Activated T-cell treated with anti-CD3 and anti-CD28 coated beads, Interleukin-2, amount 50 U/mL, for 24 hours (primary cell): ENCODE data around the gene TOP3B.
"Not testable (repeated sequence)": the region's sequence is repeated elsewhere in the genome, so short reads cannot be mapped to it uniquely, and the experiment has no call there.

ENCODE experiments used
- DNase-seq: peaks from one replicate; pipeline ENCODE4 v3.0.0-alpha.2; 2020
- H3K27ac Mint-ChIP-seq: 2 replicates; pipeline ENCODE4 v1.8.0; 2020; ENCODE audit warnings: mild to moderate bottlenecking, mixed read lengths
- H3K27me3 Mint-ChIP-seq: 2 replicates; pipeline ENCODE4 v1.8.0; 2020; ENCODE audit warnings: mixed read lengths
- H3K36me3 Mint-ChIP-seq: 2 replicates; pipeline ENCODE4 v1.8.0; 2020; ENCODE audit warnings: low read depth, mixed read lengths
- H3K4me1 Mint-ChIP-seq: 2 replicates; pipeline ENCODE4 v1.8.0; 2020; ENCODE audit warnings: low read depth, mixed read lengths
- H3K4me3 Mint-ChIP-seq: 2 replicates; pipeline ENCODE4 v1.8.0; 2020; ENCODE audit warnings: mild to moderate bottlenecking, moderate library complexity, mixed read lengths
- H3K9me3 Mint-ChIP-seq: 2 replicates; pipeline ENCODE4 v1.8.0; 2020; ENCODE audit warnings: mixed read lengths

The TOP3B gene

GRCh38 chr22:21915624-21916308 lies 66.8 kb downstream of the TOP3B start:
- Mint-ChIP-seq H3K4me1 (no peaks in the 10 kb centered on the region), H3K36me3 (peaks cover 1% of the 10 kb centered on the region), H3K27ac (no peak overlapping the region), H3K27me3 (no peaks in the 10 kb centered on the region), H3K9me3 (no peaks in the 10 kb centered on the region), H3K4me3 (no peak overlapping the region)
- no peak for DNase-seq

DNA sequence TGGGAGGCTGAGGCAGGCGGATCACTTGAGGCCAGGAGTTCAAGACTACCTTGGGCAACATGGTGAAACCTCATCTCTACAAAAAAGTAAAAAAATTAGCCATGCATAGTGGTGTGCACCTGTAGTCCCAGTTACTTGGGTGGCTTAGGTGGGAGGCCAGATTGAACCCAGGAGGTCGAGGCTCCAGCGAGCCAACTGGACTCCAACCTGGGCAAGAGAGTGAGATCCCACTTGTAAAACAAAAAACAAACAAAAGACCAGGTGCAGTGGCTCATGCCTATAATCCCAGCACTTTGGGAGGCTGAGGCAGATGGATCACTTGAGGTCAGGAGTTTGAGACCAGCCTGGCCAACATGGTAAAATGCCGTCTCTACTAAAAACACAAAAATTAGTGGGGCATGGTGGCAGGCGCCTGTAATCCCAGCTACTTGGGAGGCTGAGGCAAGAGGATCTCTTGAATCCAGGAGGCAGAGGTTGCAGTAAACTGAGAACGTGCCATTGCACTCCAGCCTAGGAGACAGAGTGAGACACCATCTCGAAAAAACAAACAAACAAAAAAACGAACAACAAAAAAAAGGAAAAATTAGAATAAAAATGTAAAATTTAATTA lies 68.4 kb downstream of the TOP3B start:
- DNase-seq, H3K27ac Mint-ChIP-seq, H3K9me3 Mint-ChIP-seq, H3K4me1 Mint-ChIP-seq, H3K36me3 Mint-ChIP-seq, H3K27me3 Mint-ChIP-seq, H3K4me3 Mint-ChIP-seq: not testable (repeated sequence)

GRCh38 chr22:21910367-21910766 lies 72.2 kb downstream of the TOP3B start:
- H3K9me3 Mint-ChIP-seq, H3K27ac Mint-ChIP-seq, DNase-seq, H3K36me3 Mint-ChIP-seq, H3K4me1 Mint-ChIP-seq, H3K4me3 Mint-ChIP-seq, H3K27me3 Mint-ChIP-seq: not testable (repeated sequence)

GRCh38 chr22:21909871-21910270 lies 72.7 kb downstream of the TOP3B start:
- Mint-ChIP-seq H3K36me3 (no peaks in the 10 kb centered on the region), H3K4me1 (no peaks in the 10 kb centered on the region), H3K27ac (no peak overlapping the region), H3K27me3 (no peaks in the 10 kb centered on the region), H3K9me3 (no peaks in the 10 kb centered on the region), H3K4me3 (no peak overlapping the region)
- no peak for DNase-seq

- H3K4me1 Mint-ChIP-seq: no peaks in the 10 kb centered on the region
- no peak overlapping the region for H3K27ac Mint-ChIP-seq
- no peaks in the 10 kb centered on the region for H3K9me3 Mint-ChIP-seq
- peaks cover 2% of the 10 kb centered on the region for H3K36me3 Mint-ChIP-seq
- no peaks in the 10 kb centered on the region for H3K27me3 Mint-ChIP-seq
- H3K4me3 Mint-ChIP-seq: no peak overlapping the region
- no peak for DNase-seq
Observed at GRCh38 chr22:21907638-21908522, 74.7 kb downstream of the TOP3B start.
